H1 (cell line): ENCODE measurements around the gene CADM1. TPM values are rescaled to one million over a fixed set of nuclear protein-coding genes. Genes with fewer than 3 reads are reported as not detected.

Experiments used
- CTCF ChIA-PET: fragments of 300-600 bp; sonication (Branson Sonifier 250); formaldehyde crosslinking; loops from one replicate; lab custom pipeline; 2021; ENCODE audit not compliant: partially characterized antibody; lab: Charles Lee
- POLR2A ChIA-PET: fragments of 300-600 bp; sonication (Branson Sonifier 250); formaldehyde crosslinking; loops from one replicate; lab custom pipeline; 2021; ENCODE audit warnings: inconsistent platforms; ENCODE audit not compliant: partially characterized antibody; lab: Charles Lee
- DNase-seq, 2 experiments: peaks; one replicate each; pipeline versions ENCODE4 v3.0.0 to v3.0.0-alpha.2; 2010 to 2022; ENCODE audit warnings: low spot score in 2 of 2, low read depth in 1 of 2, mixed read lengths in 1 of 2
- FAIRE-seq: peaks from 2 replicates; lab custom pipeline; 2011; peaks lifted over from hg19 to GRCh38; lab: Jason Lieb, UNC
- H2AFZ ChIP-seq: 2 replicates; pipeline ENCODE4 v1.8.1; 2012; ENCODE audit warnings: low read length, inconsistent platforms
- H2AK5ac ChIP-seq: 2 replicates; pipeline ENCODE4 v1.6.1; 2013; ENCODE audit warnings: low read depth, low read length
- H2BK120ac ChIP-seq: replicated peaks from 2 replicates; pipeline ENCODE3; 2013; ENCODE audit warnings: low read depth, low read length, inconsistent platforms
- H2BK12ac ChIP-seq: 2 replicates; pipeline ENCODE4 v1.6.1; 2013; ENCODE audit warnings: low read depth, low read length
- H2BK15ac ChIP-seq: 2 replicates; pipeline ENCODE4 v1.6.1; 2013; ENCODE audit warnings: low read length
- H2BK20ac ChIP-seq: 2 replicates; pipeline ENCODE4 v1.6.1; 2013; ENCODE audit warnings: low read length
- H2BK5ac ChIP-seq: 2 replicates; pipeline ENCODE4 v1.6.1; 2013; ENCODE audit warnings: low read depth, low read length
- H3K14ac ChIP-seq: 2 replicates; pipeline ENCODE4 v1.6.1; 2013; ENCODE audit warnings: inconsistent platforms; ENCODE audit not compliant: insufficient read length
- H3K18ac ChIP-seq: 2 replicates; pipeline ENCODE4 v1.6.1; 2013; ENCODE audit warnings: low read length; ENCODE audit errors: extremely low read depth
- H3K23ac ChIP-seq: 2 replicates; pipeline ENCODE4 v1.6.1; 2013; ENCODE audit warnings: inconsistent platforms; ENCODE audit not compliant: insufficient read length
- H3K23me2 ChIP-seq: 2 replicates; pipeline ENCODE4 v1.6.1; 2013; ENCODE audit warnings: low read depth, low read length
- H3K27ac ChIP-seq: 2 replicates; pipeline ENCODE4 v1.6.1; 2011; ENCODE audit warnings: low read depth, low read length, inconsistent platforms
- H3K27me3 ChIP-seq, 4 experiments: replicated peaks in 1 of 4; 1 replicate in 1 of 4; 2 replicates in 3 of 4; pipeline versions ENCODE4 v1.6.1 to v1.8.1; 2011 to 2013; ENCODE audit warnings: low read length in 3 of 4, mild to moderate bottlenecking in 3 of 4, inconsistent platforms in 2 of 4, mixed read lengths in 2 of 4, moderate library complexity in 1 of 4; ENCODE audit not compliant: control insufficient read depth in 3 of 4, insufficient read depth in 3 of 4; ENCODE audit errors: extremely low read depth in 1 of 4
- H3K36me3 ChIP-seq, 4 experiments: 2 replicates each; pipeline versions ENCODE4 v1.6.1 to v1.8.1; 2011 to 2013; ENCODE audit warnings: mild to moderate bottlenecking in 4 of 4, low read length in 3 of 4, moderate library complexity in 2 of 4, control low read depth in 1 of 4, inconsistent platforms in 1 of 4; ENCODE audit not compliant: insufficient read depth in 4 of 4, control insufficient read depth in 2 of 4
- H3K4ac ChIP-seq: replicated peaks from 2 replicates; pipeline ENCODE3; 2013; ENCODE audit warnings: low read length, low read depth, mixed read lengths, inconsistent platforms; ENCODE audit not compliant: insufficient read length
- H3K4me1 ChIP-seq, 4 experiments: replicated peaks in 1 of 4; 1 replicate in 1 of 4; 2 replicates in 3 of 4; pipeline versions ENCODE4 v1.6.1 to v1.8.1; 2011 to 2013; ENCODE audit warnings: low read length in 3 of 4, inconsistent platforms in 2 of 4, mixed read lengths in 1 of 4; ENCODE audit not compliant: insufficient read depth in 4 of 4, control insufficient read depth in 3 of 4
- H3K4me2 ChIP-seq, 2 experiments: 2 replicates each; pipeline versions ENCODE4 v1.6.1 to v1.8.1; 2011 to 2013; ENCODE audit warnings: low read depth in 2 of 2, low read length in 2 of 2, control low read depth in 1 of 2, inconsistent platforms in 1 of 2, mild to moderate bottlenecking in 1 of 2; ENCODE audit not compliant: insufficient read depth in 1 of 2
- H3K4me3 ChIP-seq, 4 experiments: fragments of 200-600, 300-600 bp in 1 of 4; sonication (generic), shearing (Covaris generic), sonication (Bioruptor Twin) in 1 of 4; 2 replicates each; pipeline versions ENCODE4 v1.5.1 to v1.8.1; 2011 to 2016; ENCODE audit warnings: low read length in 4 of 4, low read depth in 3 of 4, control low read depth in 2 of 4, inconsistent platforms in 2 of 4, mild to moderate bottlenecking in 2 of 4, mixed read lengths in 1 of 4, moderate library complexity in 1 of 4; ENCODE audit not compliant: insufficient read depth in 2 of 4; ENCODE audit errors: extremely low read depth in 1 of 4
- H3K56ac ChIP-seq: replicated peaks from 2 replicates; pipeline ENCODE3; 2013; ENCODE audit warnings: low read depth, mild to moderate bottlenecking, mixed read lengths, low read length, inconsistent platforms; ENCODE audit not compliant: insufficient read length
- H3K79me1 ChIP-seq: 2 replicates; pipeline ENCODE4 v1.6.1; 2013; ENCODE audit warnings: low read depth, low read length, control low read depth
- H3K79me2 ChIP-seq, 2 experiments: 2 replicates each; pipeline versions ENCODE4 v1.6.1 to v1.8.1; 2012 to 2013; ENCODE audit warnings: low read length in 2 of 2, mild to moderate bottlenecking in 2 of 2, inconsistent platforms in 1 of 2; ENCODE audit not compliant: insufficient read depth in 2 of 2, control insufficient read depth in 1 of 2
- H3K9ac ChIP-seq, 4 experiments: replicated peaks in 1 of 4; 1 replicate in 1 of 4; 2 replicates in 3 of 4; pipeline versions ENCODE4 v1.6.1 to v1.8.1; 2011 to 2013; ENCODE audit warnings: low read depth in 3 of 4, low read length in 3 of 4, control low read depth in 2 of 4, mild to moderate bottlenecking in 2 of 4, moderate library complexity in 2 of 4, inconsistent platforms in 1 of 4; ENCODE audit errors: extremely low read depth in 1 of 4
- H3K9me3 ChIP-seq, 2 experiments: 2 replicates each; pipeline versions ENCODE4 v1.6.1 to v1.8.1; 2012 to 2013; ENCODE audit warnings: mild to moderate bottlenecking in 2 of 2, moderate library complexity in 2 of 2, control low read depth in 1 of 2, inconsistent platforms in 1 of 2, low read depth in 1 of 2, low read length in 1 of 2, mixed read lengths in 1 of 2; ENCODE audit not compliant: insufficient read depth in 2 of 2
- H4K20me1 ChIP-seq, 2 experiments: replicated peaks in 1 of 2; 2 replicates each; pipeline versions ENCODE3 to v1.8.1; 2011 to 2013; ENCODE audit warnings: inconsistent platforms in 2 of 2, low read length in 2 of 2, mild to moderate bottlenecking in 1 of 2; ENCODE audit not compliant: insufficient read depth in 2 of 2, control insufficient read depth in 1 of 2
- H4K5ac ChIP-seq: 2 replicates; pipeline ENCODE4 v1.6.1; 2013; ENCODE audit warnings: low read length, low read depth, mixed read lengths, inconsistent platforms; ENCODE audit not compliant: insufficient read length
- H4K8ac ChIP-seq: 2 replicates; pipeline ENCODE4 v1.8.0; 2013; ENCODE audit warnings: mild to moderate bottlenecking, moderate library complexity, low read length, inconsistent platforms; ENCODE audit not compliant: insufficient read depth; ENCODE audit errors: extremely low read depth
- H4K91ac ChIP-seq: replicated peaks from 2 replicates; pipeline ENCODE3; 2013; ENCODE audit warnings: low read length, mixed read lengths, inconsistent platforms; ENCODE audit not compliant: insufficient read length
- KDM4A ChIP-seq: IDR thresholded peaks from one replicate; pipeline ENCODE4 v1.7.1; 2012; ENCODE audit warnings: low read depth, mild to moderate bottlenecking, moderate library complexity, low read length, inconsistent platforms; ENCODE audit not compliant: severe bottlenecking
- NANOG ChIP-seq: IDR thresholded peaks from 2 replicates; pipeline ENCODE4 v1.6.1; 2011; ENCODE audit warnings: low read length, low read depth, mild to moderate bottlenecking, inconsistent platforms; ENCODE audit not compliant: insufficient read depth, poor library complexity, severe bottlenecking
- TCF12 ChIP-seq: IDR thresholded peaks from 2 replicates; pipeline ENCODE4 v1.6.1; 2011; ENCODE audit warnings: low read depth, mild to moderate bottlenecking, low read length
- WGBS, 2 experiments: shearing (Covaris generic) in 1 of 2; methylation state at CpG; one replicate each; pipeline versions ENCODE4 v1.1.6 to v1.1.7; 2013 to 2015; ENCODE audit warnings: low lambda C conversion rate in 2 of 2, mixed read lengths in 2 of 2, inconsistent platforms in 1 of 2, low coverage in 1 of 2, missing lambda C conversion rate in 1 of 2; ENCODE audit not compliant: insufficient replicate concordance in 2 of 2, insufficient coverage in 1 of 2, insufficient read length in 1 of 2; ENCODE audit errors: extremely low coverage in 1 of 2, missing lambda C conversion rate in 1 of 2; 5-methylcytosine and 5-hydroxymethylcytosine counted together
- polyA plus RNA-seq, 7 experiments: library from polyadenylated mRNA; depleted of rRNA in 3 of 7; stranded (reverse) in 5 of 7; unstranded in 2 of 7; fragments of >200 nt in 5 of 7; fragments of 200-250 nt in 2 of 7; gene quantifications; 1 replicate in 5 of 7; 2 replicates in 1 of 7; 4 replicates in 1 of 7; pipeline versions ENCODE4 v1.2.1 to v1.2.3, GENCODE V29; 2011 to 2013; ENCODE audit warnings: missing spikeins in 2 of 7, mixed read lengths in 2 of 7
- total RNA-seq: library from RNA; stranded (reverse); fragmentation: NEBNext Ultra II Directional; extraction: Animal tissue kit (Norgen Biotek cat#: 25700); gene quantifications from 2 replicates; pipeline ENCODE4 v1.2.1, GENCODE V29; 2021
- TF ChIP-seq, protein P1 (sequence below): IDR thresholded peaks from 2 replicates; pipeline ENCODE4 v1.6.1; 2012; ENCODE audit warnings: inconsistent platforms

Gene CADM1
- total and polyA plus RNA-seq, 2 of the 8 experiments (the other 6 are each of a cell fraction or from before 2014, with no cell fraction given), result 8.3 to 25.3 TPM

DNA sequence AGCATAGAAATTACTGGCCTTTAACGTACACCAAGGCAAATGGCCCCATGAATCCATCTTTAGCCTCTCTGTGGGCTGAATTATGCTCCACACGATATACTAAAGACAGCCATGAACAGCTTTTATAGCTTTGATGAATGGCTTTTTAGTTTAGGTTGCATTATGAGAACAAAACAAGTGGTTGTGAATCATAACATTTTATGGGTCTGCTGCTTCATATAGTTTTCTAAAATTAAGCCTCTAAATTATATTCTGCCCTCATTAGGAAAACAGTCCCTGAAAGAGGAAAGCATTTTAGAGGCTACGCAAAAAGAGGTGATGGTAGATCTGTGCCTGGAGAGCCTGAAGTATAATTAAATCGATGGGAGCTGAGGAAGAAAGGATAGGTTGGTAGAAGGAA lies 221.3 kb downstream of the CADM1 start:
- Histone ChIP-seq H3K14ac (no peak overlapping the region), H3K18ac (no peak overlapping the region), H3K27me3 (no peaks in the 10 kb centered on the region), H3K9me3 (no peaks in the 10 kb centered on the region), H2BK12ac (no peak overlapping the region), H2BK15ac (no peak overlapping the region), H3K36me3 (no peaks in the 10 kb centered on the region), H2BK5ac (no peak overlapping the region), H4K91ac (no peak overlapping the region), H3K56ac (no peak overlapping the region), H3K4ac (no peak overlapping the region), H2AK5ac (no peak overlapping the region), H4K8ac (no peak overlapping the region), H3K4me1 (no peaks in the 10 kb centered on the region; a peak in 1 of 7 replicates), H3K23me2 (no peaks in the 10 kb centered on the region), H3K79me1 (no peaks in the 10 kb centered on the region), H2BK120ac (no peak overlapping the region), H2AFZ (no peak overlapping the region), H4K5ac (no peak overlapping the region), H3K4me3 (no peak overlapping the region), H3K23ac (no peak overlapping the region), H4K20me1 (no peaks in the 10 kb centered on the region), H3K9ac (no peak overlapping the region), H2BK20ac (no peak overlapping the region), H3K79me2 (no peaks in the 10 kb centered on the region), H3K27ac (no peak overlapping the region), H3K4me2 (no peak overlapping the region)
- TF ChIP-seq KDM4A (no peak), TCF12 (no peak), NANOG (no peak)
- TF ChIP-seq, protein P1, sequence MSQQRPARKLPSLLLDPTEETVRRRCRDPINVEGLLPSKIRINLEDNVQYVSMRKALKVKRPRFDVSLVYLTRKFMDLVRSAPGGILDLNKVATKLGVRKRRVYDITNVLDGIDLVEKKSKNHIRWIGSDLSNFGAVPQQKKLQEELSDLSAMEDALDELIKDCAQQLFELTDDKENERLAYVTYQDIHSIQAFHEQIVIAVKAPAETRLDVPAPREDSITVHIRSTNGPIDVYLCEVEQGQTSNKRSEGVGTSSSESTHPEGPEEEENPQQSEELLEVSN, result no peak
- FAIRE-seq (no peak), DNase-seq (no peak)
- ChIA-PET POLR2A (no interaction called here), CTCF (interaction anchor here (1.4 kb wide), 1 partner anchor 10 kb away, joined by 4 read pairs; no protein-coding TSS in a partner anchor)
- 89% methylated on average over 4 of the region's 4 CpGs; no CpG with 5 or more reads in 1 of the 2 experiments for WGBS, 2 experiments
